Right ventricle myocardium inferior (tissue), 1 donor: ENCODE data around the gene PSMD5. TPM values are rescaled to one million over a fixed set of nuclear protein-coding genes. Genes with fewer than 3 reads are reported as not detected.
"Not testable (repeated sequence)": the region's sequence is repeated elsewhere in the genome, so short reads cannot be mapped to it uniquely, and the experiment has no call there.

Experiments
- ATAC-seq: fragments of 200-7000 bp; cut with Tn5 transposase; one replicate; pipeline ENCODE4 v1.9.1; 2020; ENCODE audit warnings: mild to moderate bottlenecking, moderate library complexity
- DNase-seq: peaks from one replicate; pipeline ENCODE4 v3.0.0; 2021; ENCODE audit errors: missing footprints
- intact Hi-C: fragments of 100-400 bp; cut with DNase I; formaldehyde crosslinking; loops from one replicate; pipeline ENCODE4 v1.11.0; 2022
- total RNA-seq: library from RNA; stranded (reverse); fragmentation: NEBNext Ultra II Directional; extraction: Animal tissue kit (Norgen Biotek cat#: 25700); gene quantifications from one replicate; pipeline ENCODE4 v1.2.1, GENCODE V29; 2021
- donor health status: DM: no; HTN: yes; CAD: no; lungs with severe emphysema.

The PSMD5 gene
- total RNA-seq, 1 donor from 2014 or later: 15.3 TPM

- DNase-seq (no peak), ATAC-seq (no peak)
- intact Hi-C loops: no loop called here
Observed at GRCh38 chr9:120833325-120833724, 9.4 kb downstream of the PSMD5 start.

DNA sequence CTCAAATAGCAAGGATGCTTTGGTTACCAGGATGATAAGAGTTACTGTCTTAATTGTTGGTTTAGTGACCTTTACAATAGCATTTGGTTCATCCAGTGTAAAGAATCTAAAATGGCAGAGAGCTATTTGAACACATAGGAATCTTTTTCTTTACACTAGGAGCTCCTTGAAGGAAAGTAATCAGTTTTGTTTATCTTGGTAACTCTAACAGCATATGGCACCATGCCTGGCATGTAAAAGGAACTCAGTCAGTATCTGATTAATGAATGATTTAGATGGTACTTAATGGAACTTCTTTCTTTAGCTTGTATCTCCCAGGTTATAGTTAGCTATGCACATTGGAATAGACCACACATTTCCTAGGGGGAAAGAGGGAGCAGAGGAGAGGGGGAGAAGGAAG, 9.9 kb downstream of the PSMD5 start:
- no peak for DNase-seq
- ATAC-seq: no peak
- intact Hi-C loops: no loop called here

- intact Hi-C loops: no loop called here
- DNase-seq (no peak), ATAC-seq (no peak)
Observed at GRCh38 chr9:120830865-120831264, 11.9 kb downstream of the PSMD5 start.

GRCh38 chr9:120830151-120830550, 12.6 kb downstream of the PSMD5 start:
- DNase-seq: no peak
- ATAC-seq: no peak
- intact Hi-C loops: no loop called here

- DNase-seq (no peak), ATAC-seq (no peak)
- intact Hi-C loops: no loop called here
Observed at GRCh38 chr9:120829650-120830049, 13.1 kb downstream of the PSMD5 start.

- DNase-seq (no peak), ATAC-seq (no peak)
- intact Hi-C loops: no loop called here
Observed at GRCh38 chr9:120820095-120820494, 22.6 kb downstream of the PSMD5 start.

DNA sequence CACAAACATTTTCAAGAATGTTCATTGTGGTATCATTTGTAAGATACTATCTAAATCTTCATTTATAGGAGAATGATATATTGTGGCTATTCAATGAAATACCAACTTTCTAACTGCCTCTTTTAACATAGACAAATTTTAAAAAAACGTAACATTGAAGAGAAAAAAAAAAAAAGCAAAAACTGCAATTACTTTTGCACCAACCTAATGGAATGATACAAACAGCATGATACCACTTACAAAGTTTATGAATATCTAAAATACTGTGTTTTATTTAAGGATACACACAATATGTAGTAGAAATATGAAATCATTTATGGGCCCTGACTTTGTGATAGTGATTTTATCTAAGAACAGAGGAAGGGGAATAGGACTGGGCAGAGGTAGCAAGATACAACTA, 24.1 kb downstream of the PSMD5 start:
- DNase-seq: no peak
- no peak for ATAC-seq
- intact Hi-C loops: no loop called here

DNA sequence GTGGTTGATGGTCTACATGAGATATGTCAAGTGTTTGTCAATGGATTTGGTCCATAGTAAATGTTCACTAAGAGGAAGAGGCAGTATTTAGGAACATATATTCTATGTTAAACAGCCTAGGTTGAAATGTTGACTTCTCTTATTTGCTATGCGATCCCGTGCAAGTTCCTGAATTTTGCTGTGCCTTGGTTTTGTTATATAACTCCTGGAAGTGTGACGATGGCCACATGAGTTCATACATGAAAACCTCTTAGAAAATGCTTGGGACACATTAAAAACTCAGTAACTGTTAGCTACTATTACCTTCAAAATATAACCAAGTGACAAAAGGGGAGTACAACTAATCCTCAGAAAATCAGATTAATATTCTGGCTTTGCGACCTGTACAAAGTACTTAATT, 27.6 kb downstream of the PSMD5 start:
- intact Hi-C loops: no loop called here
- ATAC-seq: no peak
- no peak for DNase-seq

GRCh38 chr9:120808931-120809330, 33.8 kb downstream of the PSMD5 start:
- DNase-seq (no peak), ATAC-seq (no peak)
- intact Hi-C loops: no loop called here

GRCh38 chr9:120807607-120808379, 34.9 kb downstream of the PSMD5 start:
- no peak for ATAC-seq
- intact Hi-C loops: no loop called here
- no peak for DNase-seq

- intact Hi-C loops, ATAC-seq, DNase-seq: not testable (repeated sequence)
Observed at GRCh38 chr9:120804784-120805363, 37.8 kb downstream of the PSMD5 start.

- ATAC-seq (no peak), DNase-seq (no peak)
- intact Hi-C loops: no loop called here
Observed at GRCh38 chr9:120801441-120801840, 41.3 kb downstream of the PSMD5 start.

- ATAC-seq (peak; percentile 100), DNase-seq (peak; percentile 96)
- intact Hi-C loops: loop anchor here (2.0 to 5.0 kb wide), 3 partner anchors 50 to 134 kb away; partner anchors contain the start of genes PSMD5 and TRAF1
Observed at GRCh38 chr9:120792898-120793765, 49.6 kb downstream of the PSMD5 start, which contains the start of gene FBXW2. Gene FBXW2 (minus strand): TSS chr9:120793416. CDS start chr9:120788258, 5,158 bp downstream.

DNA sequence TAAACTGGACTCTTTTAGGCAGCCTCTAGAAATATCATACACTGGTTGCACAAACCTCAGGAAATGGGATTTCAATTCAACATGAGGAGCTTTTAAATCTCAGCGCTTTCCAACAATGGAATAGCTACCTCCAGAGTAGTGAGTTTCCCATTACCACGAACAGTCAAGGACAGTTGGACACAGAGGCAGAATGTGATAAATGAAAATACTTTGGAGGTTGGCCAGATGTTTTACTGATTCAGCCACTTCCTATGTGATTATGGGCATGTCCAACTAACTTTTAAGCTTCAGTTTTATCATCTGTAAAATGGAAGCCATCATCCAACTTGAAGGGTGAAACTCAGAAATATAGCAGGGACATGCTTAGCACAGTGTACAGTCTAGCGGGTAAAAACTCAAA, 51.6 kb downstream of the PSMD5 start:
- ATAC-seq (no peak), DNase-seq (no peak)
- intact Hi-C loops: loop anchor here (5.0 kb wide), 2 partner anchors 76 to 136 kb away; partner anchors contain the start of gene TRAF1

- ATAC-seq: no peak
- intact Hi-C loops: no loop called here
- DNase-seq: no peak
Observed at GRCh38 chr9:120787933-120788332, 54.8 kb downstream of the PSMD5 start.

- ATAC-seq (no peak), DNase-seq (no peak)
- intact Hi-C loops: no loop called here
Observed at GRCh38 chr9:120783602-120784047, 59.1 kb downstream of the PSMD5 start.

GRCh38 chr9:120781236-120781635, 61.5 kb downstream of the PSMD5 start:
- DNase-seq: no peak
- no peak for ATAC-seq
- intact Hi-C loops: no loop called here

- no peak for DNase-seq
Observed at GRCh38 chr9:120780367-120780766, 62.4 kb downstream of the PSMD5 start.

GRCh38 chr9:120779227-120779626, 63.5 kb downstream of the PSMD5 start:
- DNase-seq (no peak), ATAC-seq (no peak)
- intact Hi-C loops: no loop called here

More at GRCh38 chr9:120780367-120780766, 62.4 kb downstream of the PSMD5 start:
- ATAC-seq: no peak
- intact Hi-C loops: no loop called here
